SU-DHL-6 (cell line): ENCODE results near the gene CFAP45.

Experiments used
- EZH2phosphoT487 ChIP-seq: fragments of 200-600 bp; sonication (generic), shearing (Covaris generic); conservative IDR thresholded peaks from 2 replicates; pipeline ENCODE4 v1.6.1; 2018; ENCODE audit warnings: mild to moderate bottlenecking, antibody characterized with exemption, low read length, moderate library complexity, mixed read lengths
- TF ChIP-seq, protein P1 (sequence below): fragments of 200-600 bp; sonication (generic); IDR thresholded peaks from one replicate; pipeline ENCODE4 v1.5.1; 2017; ENCODE audit warnings: antibody characterized with exemption, mild to moderate bottlenecking, low read length, moderate library complexity; ENCODE audit not compliant: insufficient read depth, poor library complexity, severe bottlenecking

GRCh38 chr1:159880430-159880829 is 19.5 kb downstream of the CFAP45 start:
- TF ChIP-seq, protein P1, sequence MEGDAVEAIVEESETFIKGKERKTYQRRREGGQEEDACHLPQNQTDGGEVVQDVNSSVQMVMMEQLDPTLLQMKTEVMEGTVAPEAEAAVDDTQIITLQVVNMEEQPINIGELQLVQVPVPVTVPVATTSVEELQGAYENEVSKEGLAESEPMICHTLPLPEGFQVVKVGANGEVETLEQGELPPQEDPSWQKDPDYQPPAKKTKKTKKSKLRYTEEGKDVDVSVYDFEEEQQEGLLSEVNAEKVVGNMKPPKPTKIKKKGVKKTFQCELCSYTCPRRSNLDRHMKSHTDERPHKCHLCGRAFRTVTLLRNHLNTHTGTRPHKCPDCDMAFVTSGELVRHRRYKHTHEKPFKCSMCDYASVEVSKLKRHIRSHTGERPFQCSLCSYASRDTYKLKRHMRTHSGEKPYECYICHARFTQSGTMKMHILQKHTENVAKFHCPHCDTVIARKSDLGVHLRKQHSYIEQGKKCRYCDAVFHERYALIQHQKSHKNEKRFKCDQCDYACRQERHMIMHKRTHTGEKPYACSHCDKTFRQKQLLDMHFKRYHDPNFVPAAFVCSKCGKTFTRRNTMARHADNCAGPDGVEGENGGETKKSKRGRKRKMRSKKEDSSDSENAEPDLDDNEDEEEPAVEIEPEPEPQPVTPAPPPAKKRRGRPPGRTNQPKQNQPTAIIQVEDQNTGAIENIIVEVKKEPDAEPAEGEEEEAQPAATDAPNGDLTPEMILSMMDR, result no peak
- TF ChIP-seq EZH2phosphoT487, result no peak
